ENCODE results near the gene MYH3. TPM values are rescaled to one million over a fixed set of nuclear protein-coding genes. Genes with fewer than 3 reads are reported as not detected.

MYH3 gene
- polyA plus RNA-seq, 1 donor (not counting 4 experiments of a cell fraction or from before 2014, with no cell fraction given): 0.83 TPM

DNA sequence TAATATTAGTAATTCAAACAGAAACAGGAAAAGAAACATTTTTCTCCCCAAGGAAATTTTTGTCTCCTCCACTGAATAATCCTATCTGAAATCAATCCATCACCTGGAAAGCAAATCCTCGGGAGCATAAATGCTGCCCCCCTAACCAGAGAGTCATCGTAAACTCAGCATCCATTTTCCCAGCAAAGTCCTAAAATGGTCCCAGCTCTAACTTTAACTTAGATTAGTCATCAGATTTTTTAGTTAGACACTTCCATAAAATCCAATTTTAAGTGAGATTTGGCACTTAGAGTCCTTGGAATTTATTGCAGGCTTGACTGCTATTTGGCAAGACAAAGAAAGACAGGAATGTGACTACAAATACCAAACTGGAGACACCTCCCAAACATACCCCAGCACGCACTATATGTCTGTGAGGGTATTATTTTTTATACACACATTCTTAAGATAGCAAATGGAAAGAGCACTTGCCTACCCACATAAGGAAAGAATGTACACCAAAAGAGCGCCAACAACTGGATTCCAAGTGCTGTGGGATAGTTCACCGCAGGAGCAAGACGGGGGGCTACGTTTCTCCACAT is 24.8 kb upstream of the MYH3 start:
- H3K4me2 ChIP-seq (ENCODE audit: control insufficient read depth, extremely low read depth, insufficient read depth, low read depth, low read length): no peak overlapping the region
- H3K9me3 ChIP-seq (ENCODE audit: control insufficient read depth, low read depth, low read length): no peaks in the 10 kb centered on the region
- TF ChIP-seq EZH2 (IDR thresholded peaks at IDR 0.05; ENCODE audit: low read length): no peak
- TF ChIP-seq, protein P1, sequence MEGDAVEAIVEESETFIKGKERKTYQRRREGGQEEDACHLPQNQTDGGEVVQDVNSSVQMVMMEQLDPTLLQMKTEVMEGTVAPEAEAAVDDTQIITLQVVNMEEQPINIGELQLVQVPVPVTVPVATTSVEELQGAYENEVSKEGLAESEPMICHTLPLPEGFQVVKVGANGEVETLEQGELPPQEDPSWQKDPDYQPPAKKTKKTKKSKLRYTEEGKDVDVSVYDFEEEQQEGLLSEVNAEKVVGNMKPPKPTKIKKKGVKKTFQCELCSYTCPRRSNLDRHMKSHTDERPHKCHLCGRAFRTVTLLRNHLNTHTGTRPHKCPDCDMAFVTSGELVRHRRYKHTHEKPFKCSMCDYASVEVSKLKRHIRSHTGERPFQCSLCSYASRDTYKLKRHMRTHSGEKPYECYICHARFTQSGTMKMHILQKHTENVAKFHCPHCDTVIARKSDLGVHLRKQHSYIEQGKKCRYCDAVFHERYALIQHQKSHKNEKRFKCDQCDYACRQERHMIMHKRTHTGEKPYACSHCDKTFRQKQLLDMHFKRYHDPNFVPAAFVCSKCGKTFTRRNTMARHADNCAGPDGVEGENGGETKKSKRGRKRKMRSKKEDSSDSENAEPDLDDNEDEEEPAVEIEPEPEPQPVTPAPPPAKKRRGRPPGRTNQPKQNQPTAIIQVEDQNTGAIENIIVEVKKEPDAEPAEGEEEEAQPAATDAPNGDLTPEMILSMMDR (optimal IDR thresholded peaks at IDR 0.05 in 1 of 3, IDR thresholded peaks at IDR 0.05 in 1 of 3, conservative IDR thresholded peaks at IDR 0.05 in 1 of 3; ENCODE audit: extremely low read depth in 1 of 3, insufficient read depth in 2 of 3, low read length in 3 of 3): no peak
- H2AFZ ChIP-seq (ENCODE audit: control insufficient read depth, low read length): no peak overlapping the region
- FAIRE-seq (no peak), DNase-seq (ENCODE audit: low read depth, low spot score) (no peak)
- H3K27ac ChIP-seq (ENCODE audit: control insufficient read depth, insufficient read depth, low read length): no peak overlapping the region
- no peaks in the 10 kb centered on the region for H3K79me2 ChIP-seq (ENCODE audit: control insufficient read depth, insufficient read depth, low read length)
- dilution Hi-C loops (cut with MboI; ENCODE audit: extremely low pct_ligation_motif_present, low sequenced_read_pairs): no loop called here
- no peaks in the 10 kb centered on the region for H3K27me3 ChIP-seq (ENCODE audit: control insufficient read depth, extremely low read depth, insufficient read depth, low read length)
- H3K4me1 ChIP-seq (ENCODE audit: control insufficient read depth, extremely low read depth, insufficient read depth, low read length): no peaks in the 10 kb centered on the region
- no peaks in the 10 kb centered on the region for H4K20me1 ChIP-seq (ENCODE audit: control insufficient read depth, extremely low read depth, insufficient read depth, low read length)
- H3K9ac ChIP-seq (ENCODE audit: control insufficient read depth, extremely low read depth, insufficient read depth, low read length): no peak overlapping the region
- no peaks in the 10 kb centered on the region for H3K9me1 ChIP-seq (ENCODE audit: control insufficient read depth, extremely low read depth, insufficient read depth, low read length)
- peaks cover 5 to 12% of the 10 kb centered on the region in 2 experiments for H3K36me3 ChIP-seq (ENCODE audit: control insufficient read depth in 2 of 2, extremely low read depth in 1 of 2, insufficient read depth in 2 of 2, low read length in 2 of 2)
- no peak overlapping the region for H3K4me3 ChIP-seq (ENCODE audit: control insufficient read depth in 2 of 3, extremely low read depth in 1 of 3, insufficient read depth in 2 of 3, low read depth in 1 of 3, low read length in 3 of 3)

DNA sequence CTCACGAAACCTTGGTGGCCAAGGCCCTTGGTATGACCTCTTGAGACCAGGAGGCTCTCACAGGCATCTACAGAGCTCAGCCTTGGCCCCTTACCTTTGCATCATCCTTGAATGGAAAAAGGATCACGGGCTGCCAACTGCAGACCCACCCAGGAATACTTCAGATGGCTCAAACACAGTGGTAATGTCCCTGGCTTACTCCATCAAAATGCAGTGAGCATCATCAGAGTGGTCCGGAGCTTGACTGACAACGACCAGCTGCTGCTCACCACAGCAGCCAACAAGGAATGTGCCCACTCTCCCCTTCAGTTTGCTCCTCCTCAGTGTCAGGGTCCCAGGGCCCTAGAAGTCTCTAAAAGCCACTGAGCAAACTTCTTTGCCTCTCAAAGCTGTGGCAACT is 17.6 kb upstream of the MYH3 start:
- no peak overlapping the region for H3K27ac ChIP-seq (ENCODE audit: control insufficient read depth, insufficient read depth, low read length)
- no peaks in the 10 kb centered on the region for H3K4me1 ChIP-seq (ENCODE audit: control insufficient read depth, extremely low read depth, insufficient read depth, low read length)
- no peak overlapping the region for H3K4me3 ChIP-seq (ENCODE audit: control insufficient read depth in 2 of 3, extremely low read depth in 1 of 3, insufficient read depth in 2 of 3, low read depth in 1 of 3, low read length in 3 of 3)
- H3K9me1 ChIP-seq (ENCODE audit: control insufficient read depth, extremely low read depth, insufficient read depth, low read length): no peaks in the 10 kb centered on the region
- peaks cover 0 to 12% of the 10 kb centered on the region in 2 experiments for H3K36me3 ChIP-seq (ENCODE audit: control insufficient read depth in 2 of 2, extremely low read depth in 1 of 2, insufficient read depth in 2 of 2, low read length in 2 of 2)
- H2AFZ ChIP-seq (ENCODE audit: control insufficient read depth, low read length): no peak overlapping the region
- H3K4me2 ChIP-seq (ENCODE audit: control insufficient read depth, extremely low read depth, insufficient read depth, low read depth, low read length): no peak overlapping the region
- dilution Hi-C loops (cut with MboI; ENCODE audit: extremely low pct_ligation_motif_present, low sequenced_read_pairs): no loop called here
- no peak for TF ChIP-seq EZH2 (IDR thresholded peaks at IDR 0.05; ENCODE audit: low read length)
- TF ChIP-seq, protein P1 (optimal IDR thresholded peaks at IDR 0.05 in 1 of 3, IDR thresholded peaks at IDR 0.05 in 1 of 3, conservative IDR thresholded peaks at IDR 0.05 in 1 of 3; ENCODE audit: extremely low read depth in 1 of 3, insufficient read depth in 2 of 3, low read length in 3 of 3): no peak
- H3K27me3 ChIP-seq (ENCODE audit: control insufficient read depth, extremely low read depth, insufficient read depth, low read length): no peaks in the 10 kb centered on the region
- DNase-seq (ENCODE audit: low read depth, low spot score) (no peak), FAIRE-seq (no peak)
- H3K9ac ChIP-seq (ENCODE audit: control insufficient read depth, extremely low read depth, insufficient read depth, low read length): no peak overlapping the region
- H4K20me1 ChIP-seq (ENCODE audit: control insufficient read depth, extremely low read depth, insufficient read depth, low read length): no peaks in the 10 kb centered on the region
- no peaks in the 10 kb centered on the region for H3K9me3 ChIP-seq (ENCODE audit: control insufficient read depth, low read depth, low read length)
- H3K79me2 ChIP-seq (ENCODE audit: control insufficient read depth, insufficient read depth, low read length): no peaks in the 10 kb centered on the region
